Gastroesophageal sphincter (tissue), 4 donors: ENCODE data around the gene RNU5B-1. TPM values are rescaled to one million over a fixed set of nuclear protein-coding genes. Genes with fewer than 3 reads are reported as not detected.

Source experiments
- ATAC-seq: fragments of 150-250 bp; one replicate; pipeline ENCODE4 v1.9.1; 2016; ENCODE audit warnings: mild to moderate bottlenecking, moderate library complexity
- H3K27ac ChIP-seq, 4 donors: fragments of 200-600 bp; sonication (generic) in 3 of 4; 1 replicate in 3 of 4; 2 replicates in 1 of 4; pipeline ENCODE4 v1.5.1; 2016 to 2019
- H3K27me3 ChIP-seq: fragments of 200-600 bp; sonication (generic); one replicate; pipeline ENCODE4 v1.5.1; 2019
- H3K36me3 ChIP-seq, 2 donors: fragments of 200-600 bp; sonication (generic); one replicate each; pipeline ENCODE4 v1.5.1; 2019; ENCODE audit warnings: control low read depth in 1 of 2
- H3K4me1 ChIP-seq, 3 donors: fragments of 200-600 bp; sonication (generic); 1 replicate in 2 of 3; 2 replicates in 1 of 3; pipeline ENCODE4 v1.5.1; 2016 to 2019; ENCODE audit warnings: control low read depth in 2 of 3
- H3K4me3 ChIP-seq, 2 donors: fragments of 200-600 bp; sonication (generic); one replicate each; pipeline ENCODE4 v1.5.1; 2019; ENCODE audit warnings: mild to moderate bottlenecking in 1 of 2, moderate library complexity in 1 of 2
- H3K9me3 ChIP-seq, 3 donors: fragments of 200-600 bp; sonication (generic); one replicate each; pipeline ENCODE4 v1.5.1; 2017 to 2019; ENCODE audit warnings: control low read depth in 2 of 3
- EP300 ChIP-seq: sonication (generic); formaldehyde crosslinking; IDR thresholded peaks from one replicate; pipeline ENCODE4 v1.6.1; 2017; ENCODE audit warnings: antibody characterized with exemption, mild to moderate bottlenecking
- POLR2A ChIP-seq, 2 donors: fragments of 450-650 bp; IDR thresholded peaks; one replicate each; pipeline ENCODE4 v1.6.1; 2017; ENCODE audit warnings: antibody characterized with exemption in 2 of 2, mild to moderate bottlenecking in 2 of 2, moderate library complexity in 1 of 2
- POLR2AphosphoS5 ChIP-seq: sonication (generic); formaldehyde crosslinking; IDR thresholded peaks from one replicate; pipeline ENCODE4 v1.6.1; 2017; ENCODE audit warnings: antibody characterized with exemption
- WGBS, 2 donors: methylation state at CpG; one replicate each; pipeline ENCODE4 v1.1.5; 2018; ENCODE audit warnings: low coverage in 1 of 2; 5-methylcytosine and 5-hydroxymethylcytosine counted together
- total RNA-seq, 4 donors: library from RNA; depleted of rRNA; stranded (reverse); fragments of >200 nt; gene quantifications; one replicate each; pipeline ENCODE4 v1.1.0, GENCODE V29; 2016
- TF ChIP-seq, protein P1 (sequence below), 4 experiments: fragments of 200-600 bp in 2 of 4; fragments of 450-650 bp in 2 of 4; sonication (generic) in 1 of 4; IDR thresholded peaks; one replicate each; pipeline ENCODE4 v1.5.1; 2017 to 2019; ENCODE audit warnings: antibody characterized with exemption in 4 of 4, mild to moderate bottlenecking in 2 of 4, moderate library complexity in 2 of 4

The RNU5B-1 gene
- total RNA-seq, 4 donors from 2014 or later = not detected

DNA sequence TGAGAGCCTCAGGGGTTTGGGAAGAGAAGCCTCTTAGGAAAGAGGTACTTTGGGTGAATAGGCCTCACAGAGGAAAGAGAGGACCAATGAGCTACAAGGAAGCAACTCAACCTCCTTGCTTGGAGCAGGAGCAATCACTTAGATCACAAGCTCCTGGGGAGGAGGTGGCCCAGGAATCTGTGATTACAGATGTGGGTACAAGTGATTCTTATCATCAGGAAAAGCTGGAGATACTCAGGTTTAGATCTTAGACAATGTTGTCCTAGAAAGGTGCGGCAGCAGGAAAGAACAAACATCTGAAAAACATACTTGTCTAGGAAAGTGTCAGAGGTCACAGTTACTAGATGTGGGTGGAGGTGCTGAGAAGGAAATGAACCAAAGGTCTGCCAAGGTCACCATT, 26.0 kb upstream of the RNU5B-1 start:
- Histone ChIP-seq H3K4me1 (peaks cover 0 to 6% (median 0%) of the 10 kb centered on the region in 3 donors), H3K9me3 (no peaks in the 10 kb centered on the region), H3K27me3 (no peaks in the 10 kb centered on the region), H3K4me3 (no peak overlapping the region), H3K27ac (no peak overlapping the region), H3K36me3 (peaks cover 0 to 13% of the 10 kb centered on the region in 2 donors)
- TF ChIP-seq, protein P1, sequence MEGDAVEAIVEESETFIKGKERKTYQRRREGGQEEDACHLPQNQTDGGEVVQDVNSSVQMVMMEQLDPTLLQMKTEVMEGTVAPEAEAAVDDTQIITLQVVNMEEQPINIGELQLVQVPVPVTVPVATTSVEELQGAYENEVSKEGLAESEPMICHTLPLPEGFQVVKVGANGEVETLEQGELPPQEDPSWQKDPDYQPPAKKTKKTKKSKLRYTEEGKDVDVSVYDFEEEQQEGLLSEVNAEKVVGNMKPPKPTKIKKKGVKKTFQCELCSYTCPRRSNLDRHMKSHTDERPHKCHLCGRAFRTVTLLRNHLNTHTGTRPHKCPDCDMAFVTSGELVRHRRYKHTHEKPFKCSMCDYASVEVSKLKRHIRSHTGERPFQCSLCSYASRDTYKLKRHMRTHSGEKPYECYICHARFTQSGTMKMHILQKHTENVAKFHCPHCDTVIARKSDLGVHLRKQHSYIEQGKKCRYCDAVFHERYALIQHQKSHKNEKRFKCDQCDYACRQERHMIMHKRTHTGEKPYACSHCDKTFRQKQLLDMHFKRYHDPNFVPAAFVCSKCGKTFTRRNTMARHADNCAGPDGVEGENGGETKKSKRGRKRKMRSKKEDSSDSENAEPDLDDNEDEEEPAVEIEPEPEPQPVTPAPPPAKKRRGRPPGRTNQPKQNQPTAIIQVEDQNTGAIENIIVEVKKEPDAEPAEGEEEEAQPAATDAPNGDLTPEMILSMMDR (IDR thresholded peaks at IDR 0.05) = no peak
- no peak for ATAC-seq
- 56 to 100% methylated on average over 1 of the region's 1 CpG for WGBS, 2 donors

DNA sequence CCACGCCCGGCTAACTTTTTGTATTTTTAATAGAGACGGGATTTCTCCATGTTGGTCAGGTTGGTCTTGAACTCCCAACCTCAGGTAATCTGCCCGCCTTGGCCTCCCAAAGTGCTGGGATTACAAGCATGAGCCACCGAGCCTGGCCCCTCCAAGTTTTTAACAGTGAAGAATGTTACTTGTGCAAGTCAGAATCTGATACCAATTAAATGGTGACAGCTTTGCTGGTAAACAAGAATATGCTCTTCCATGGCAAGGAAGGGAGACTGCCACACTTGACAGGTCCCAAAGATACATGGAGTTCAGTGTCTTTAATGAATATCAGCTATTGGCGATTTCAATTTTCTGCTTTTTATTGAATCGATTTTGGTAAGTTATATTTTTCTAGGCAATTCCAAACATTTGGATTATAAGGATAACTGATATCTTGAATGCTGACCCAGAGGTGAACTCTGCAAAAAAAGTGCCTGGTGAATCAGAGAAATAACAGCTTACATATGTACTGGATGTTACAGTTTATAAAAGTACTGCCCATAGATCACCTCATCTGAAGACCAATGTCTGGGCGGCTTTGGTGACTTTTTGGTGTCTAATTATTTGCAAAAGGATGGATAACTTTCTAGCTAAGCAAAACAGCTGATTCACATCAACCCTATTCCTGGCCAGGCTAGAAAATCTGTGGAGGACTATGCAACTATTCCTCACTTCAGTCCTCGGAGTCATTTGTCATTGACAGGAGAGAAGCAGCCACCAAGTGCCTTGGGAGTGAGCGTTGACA, 19.0 kb upstream of the RNU5B-1 start:
- H3K9me3 ChIP-seq = no peaks in the 10 kb centered on the region
- H3K36me3 ChIP-seq = no peaks in the 10 kb centered on the region
- no peak for ATAC-seq
- H3K4me1 ChIP-seq = peaks cover 2 to 40% (median 8%) of the 10 kb centered on the region in 3 donors
- TF ChIP-seq POLR2A (IDR thresholded peaks at IDR 0.05) = no peak
- H3K27ac ChIP-seq = peak overlapping the region in 3 of 4 donors; percentile 81 to 92 (median 90)
- H3K27me3 ChIP-seq = no peaks in the 10 kb centered on the region
- H3K4me3 ChIP-seq = peak overlapping the region; percentile 77 to 84
- WGBS, 2 donors = 63 to 80% methylated on average over 5 to 10 of the region's 10 CpGs

DNA sequence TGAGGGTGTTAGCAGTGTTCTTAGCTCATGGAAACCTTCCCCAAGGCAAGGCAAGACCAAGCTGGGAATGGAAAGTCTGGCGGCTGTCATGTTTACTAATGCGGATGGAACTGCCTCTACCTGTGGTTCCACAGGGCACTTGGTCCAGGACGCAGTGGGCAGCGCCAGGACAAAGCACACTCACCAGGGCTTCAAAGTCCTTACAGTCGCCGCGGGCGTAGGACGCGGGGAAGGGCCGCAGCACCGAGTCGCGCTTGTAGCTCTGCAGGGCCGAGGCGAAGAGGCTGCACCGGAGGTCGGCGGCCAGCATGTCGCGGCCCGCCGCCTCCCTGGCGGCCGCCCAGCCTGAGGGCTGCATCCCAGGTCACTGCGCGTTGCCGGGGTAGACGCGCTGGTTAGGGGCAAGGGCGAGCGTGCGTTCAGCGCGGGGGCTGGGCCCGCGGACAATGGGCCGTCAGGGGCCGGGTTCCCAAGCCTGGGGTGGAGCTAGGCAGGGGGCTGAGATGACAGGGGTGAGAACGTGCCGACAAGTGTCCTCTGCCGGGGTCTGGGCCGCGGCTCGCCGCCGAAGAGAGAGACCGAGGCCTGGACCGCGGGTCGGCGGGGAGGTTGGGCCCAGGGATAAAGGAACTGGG, 18.3 kb upstream of the RNU5B-1 start:
- Histone ChIP-seq H3K36me3 (no peaks in the 10 kb centered on the region), H3K27ac (peak overlapping the region; percentile 69 to 92 (median 86)), H3K27me3 (no peaks in the 10 kb centered on the region), H3K9me3 (no peaks in the 10 kb centered on the region), H3K4me3 (peak overlapping the region; percentile 77 to 84), H3K4me1 (peaks cover 2 to 40% (median 8%) of the 10 kb centered on the region in 3 donors)
- 8% methylated on average over 2 of the region's 52 CpGs; no CpG with 5 or more reads in 1 of the 2 donors for WGBS, 2 donors
- peak; percentile 53 for ATAC-seq
- TF ChIP-seq POLR2AphosphoS5 = no peak
- no peak for TF ChIP-seq EP300
- TF ChIP-seq POLR2A (IDR thresholded peaks at IDR 0.05) = no peak
- TF ChIP-seq, protein P1 (IDR thresholded peaks at IDR 0.05) = no peak

GRCh38 chr15:65286704-65287519, 17.6 kb upstream of the RNU5B-1 start, which contains the start of gene PARP16:
PARP16 (minus strand) TSS chr15:65286883; CDS start chr15:65286426, 457 bp downstream.
- Histone ChIP-seq H3K4me1 (peaks cover 2 to 40% (median 8%) of the 10 kb centered on the region in 3 donors), H3K27me3 (no peaks in the 10 kb centered on the region), H3K36me3 (no peaks in the 10 kb centered on the region), H3K9me3 (no peaks in the 10 kb centered on the region), H3K27ac (peak within 1 kb of the TSS; percentile 69 to 92 (median 86)), H3K4me3 (peak within 1 kb of the TSS; percentile 77 to 84)
- TF ChIP-seq POLR2A (IDR thresholded peaks at IDR 0.05) (peak; percentile 85 to 93), EP300 (no peak), POLR2AphosphoS5 (peak; percentile 80)
- TF ChIP-seq, protein P1 (IDR thresholded peaks at IDR 0.05) = peak in 3 of 4 experiments; percentile 56 to 87 (median 56)
- 0% methylated on average over 6 of the region's 62 CpGs; no CpG with 5 or more reads in 1 of the 2 donors for WGBS, 2 donors
- ATAC-seq = peak; percentile 97

DNA sequence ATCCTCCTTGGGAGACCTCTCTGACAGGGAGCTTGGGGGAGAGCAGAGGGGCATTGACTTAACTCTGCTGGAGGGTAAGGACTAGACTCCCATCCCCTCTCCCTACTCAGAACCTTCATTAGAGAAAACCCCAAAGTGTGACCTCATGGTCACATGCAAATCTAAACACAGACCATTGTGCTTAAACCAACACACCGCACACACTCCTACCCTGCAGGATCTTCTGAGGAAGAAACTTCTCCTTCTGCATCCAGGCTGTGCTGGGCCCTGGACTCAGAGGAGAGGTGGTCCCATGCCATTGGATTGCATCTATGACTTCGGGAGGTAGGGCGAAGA, 17.0 kb upstream of the RNU5B-1 start:
- no CpG with 5 or more reads among the region's 3 CpGs for WGBS, 2 donors
- no peak overlapping the region for H3K4me3 ChIP-seq
- no peak for ATAC-seq
- no peak for TF ChIP-seq POLR2AphosphoS5
- no peak for TF ChIP-seq EP300
- TF ChIP-seq, protein P1 (IDR thresholded peaks at IDR 0.05) = no peak
- TF ChIP-seq POLR2A (IDR thresholded peaks at IDR 0.05) = no peak
- no peaks in the 10 kb centered on the region for H3K27me3 ChIP-seq
- H3K36me3 ChIP-seq = no peaks in the 10 kb centered on the region
- H3K27ac ChIP-seq = peak overlapping the region; percentile 41 to 92 (median 86)
- H3K9me3 ChIP-seq = no peaks in the 10 kb centered on the region
- peaks cover 2 to 40% (median 8%) of the 10 kb centered on the region in 3 donors for H3K4me1 ChIP-seq
